GM12874 (cell line): Measurements from ENCODE around the gene ALPL.

Experiments
- TF ChIP-seq, protein P1 (sequence below): IDR thresholded peaks from 2 replicates; pipeline ENCODE4 v1.5.1; 2011; ENCODE audit warnings: low read depth, mild to moderate bottlenecking, control low read depth, low read length, moderate library complexity; ENCODE audit not compliant: insufficient read depth

ALPL gene

GRCh38 chr1:21604208-21604957, 95.2 kb downstream of the ALPL start:
- TF ChIP-seq, protein P1, sequence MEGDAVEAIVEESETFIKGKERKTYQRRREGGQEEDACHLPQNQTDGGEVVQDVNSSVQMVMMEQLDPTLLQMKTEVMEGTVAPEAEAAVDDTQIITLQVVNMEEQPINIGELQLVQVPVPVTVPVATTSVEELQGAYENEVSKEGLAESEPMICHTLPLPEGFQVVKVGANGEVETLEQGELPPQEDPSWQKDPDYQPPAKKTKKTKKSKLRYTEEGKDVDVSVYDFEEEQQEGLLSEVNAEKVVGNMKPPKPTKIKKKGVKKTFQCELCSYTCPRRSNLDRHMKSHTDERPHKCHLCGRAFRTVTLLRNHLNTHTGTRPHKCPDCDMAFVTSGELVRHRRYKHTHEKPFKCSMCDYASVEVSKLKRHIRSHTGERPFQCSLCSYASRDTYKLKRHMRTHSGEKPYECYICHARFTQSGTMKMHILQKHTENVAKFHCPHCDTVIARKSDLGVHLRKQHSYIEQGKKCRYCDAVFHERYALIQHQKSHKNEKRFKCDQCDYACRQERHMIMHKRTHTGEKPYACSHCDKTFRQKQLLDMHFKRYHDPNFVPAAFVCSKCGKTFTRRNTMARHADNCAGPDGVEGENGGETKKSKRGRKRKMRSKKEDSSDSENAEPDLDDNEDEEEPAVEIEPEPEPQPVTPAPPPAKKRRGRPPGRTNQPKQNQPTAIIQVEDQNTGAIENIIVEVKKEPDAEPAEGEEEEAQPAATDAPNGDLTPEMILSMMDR, result no peak

DNA sequence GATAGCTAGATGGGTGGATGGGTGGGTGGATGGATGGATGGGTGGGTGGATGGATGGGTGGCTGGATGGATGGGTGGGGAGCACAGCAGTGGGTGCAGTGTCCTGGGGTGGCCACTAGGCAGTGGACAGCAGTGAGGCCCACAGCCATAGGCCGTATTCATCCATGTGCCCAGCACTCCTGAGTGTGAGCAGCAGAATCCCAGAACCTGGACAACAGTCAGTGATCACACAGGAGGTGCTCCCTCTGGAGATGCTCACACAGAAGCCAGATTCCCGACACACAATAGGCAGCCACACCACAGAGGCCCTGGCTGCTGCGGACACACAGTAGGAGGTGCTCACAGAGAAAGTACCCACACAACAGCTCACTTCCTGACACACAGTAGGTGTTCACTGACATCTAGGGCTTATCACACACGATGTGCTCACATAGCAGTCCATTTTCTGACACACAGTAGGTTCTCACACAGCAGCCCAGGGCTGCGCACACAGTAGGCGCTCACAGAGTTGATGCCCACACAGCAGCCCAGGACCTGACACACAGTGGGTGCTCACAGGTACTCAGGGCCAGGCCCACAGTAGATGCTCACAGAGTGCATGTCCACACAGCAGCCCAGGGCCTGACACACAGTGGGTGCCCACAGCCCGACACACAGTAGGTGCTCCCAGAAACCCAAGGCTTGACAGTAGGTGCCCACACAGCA, 95.9 kb downstream of the ALPL start:
- TF ChIP-seq, protein P1, result no peak

DNA sequence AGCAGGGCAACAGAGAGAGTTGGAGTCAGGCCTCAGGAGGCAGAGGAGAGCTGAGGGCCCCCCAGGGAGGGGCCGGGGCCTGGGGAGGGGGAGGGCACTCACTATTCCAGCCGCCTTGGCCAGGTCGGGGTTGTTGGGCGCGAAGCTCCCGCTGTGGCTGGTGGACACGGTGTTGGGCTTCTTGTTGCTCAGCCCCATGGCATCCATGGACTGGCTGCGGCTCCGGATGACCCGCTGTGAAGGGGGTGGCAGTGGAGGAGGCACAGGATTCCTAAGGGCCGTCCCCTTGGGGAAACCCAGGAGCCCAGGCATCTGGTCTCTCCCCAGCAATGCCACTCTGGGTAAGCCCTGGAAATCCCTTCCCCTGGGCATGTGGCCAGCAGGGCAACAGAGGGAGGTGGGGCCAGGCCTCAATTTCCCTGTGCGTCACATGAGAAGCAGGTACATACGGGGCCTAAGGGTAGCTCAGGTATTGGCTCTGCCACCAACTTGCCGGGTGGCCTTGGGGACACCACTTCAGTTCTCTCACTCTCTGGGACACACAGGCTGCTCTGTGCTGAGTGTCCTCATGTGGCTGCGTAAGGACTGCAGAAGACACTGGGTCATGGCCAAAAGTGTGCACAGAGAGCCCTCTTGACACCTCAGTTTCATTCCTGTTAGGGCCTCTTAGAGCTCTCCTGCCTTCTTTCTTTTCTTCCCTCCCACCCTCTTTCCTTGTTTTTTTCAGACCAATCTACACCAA, 96.9 kb downstream of the ALPL start:
- TF ChIP-seq, protein P1, result no peak

- TF ChIP-seq, protein P1, result no peak
Observed at GRCh38 chr1:21607549-21608529, 98.6 kb downstream of the ALPL start.

DNA sequence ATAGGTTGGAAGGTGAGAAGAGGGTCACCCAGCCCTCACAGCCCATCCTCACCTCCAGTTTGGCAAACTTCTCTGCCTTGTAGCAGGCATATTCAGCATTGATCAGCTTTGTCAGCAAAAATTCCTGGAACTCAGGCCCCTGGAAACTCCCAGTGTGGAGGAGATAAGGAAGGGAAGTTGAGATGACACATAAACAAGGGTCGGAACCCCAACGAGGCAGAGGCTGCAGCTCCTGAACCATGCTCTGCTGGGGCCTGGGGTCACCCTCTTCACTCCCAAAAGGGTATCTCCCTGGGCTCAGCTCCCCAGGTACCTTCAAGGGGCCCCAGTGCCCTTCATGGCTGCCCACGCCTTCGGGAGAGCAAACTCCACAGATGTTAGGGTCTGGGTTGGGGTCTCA, 99.6 kb downstream of the ALPL start:
- TF ChIP-seq, protein P1, result no peak

DNA sequence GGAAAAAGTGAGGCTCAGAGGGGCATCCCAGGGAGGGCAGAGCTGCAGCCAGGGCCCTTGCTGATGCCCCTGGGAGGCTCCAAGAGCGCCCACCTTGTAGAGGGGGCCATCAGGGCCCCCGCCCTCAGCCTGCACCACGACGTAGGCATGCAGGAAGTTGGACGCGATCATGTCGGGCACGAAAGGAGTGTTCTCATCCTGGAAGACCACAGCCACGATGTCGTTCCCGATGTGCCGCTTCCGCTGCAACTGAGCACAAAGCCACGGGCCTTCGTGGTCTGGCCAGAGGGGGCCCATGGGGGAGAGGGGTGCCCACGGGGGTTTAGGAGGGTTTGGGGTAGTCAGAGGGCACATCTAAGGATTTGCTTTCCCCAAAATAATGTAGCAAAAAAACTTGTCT, 100.8 kb downstream of the ALPL start:
- TF ChIP-seq, protein P1, result no peak
